HS-5 (cell line): ENCODE measurements around the gene MTRF1.
"Not testable (repeated sequence)": the region's sequence is repeated elsewhere in the genome, so short reads cannot be mapped to it uniquely, and the experiment has no call there.

Experiments
- DNase-seq: peaks from one replicate; pipeline ENCODE4 v3.0.0-alpha.2; 2012; ENCODE audit warnings: low read depth

The MTRF1 gene

DNA sequence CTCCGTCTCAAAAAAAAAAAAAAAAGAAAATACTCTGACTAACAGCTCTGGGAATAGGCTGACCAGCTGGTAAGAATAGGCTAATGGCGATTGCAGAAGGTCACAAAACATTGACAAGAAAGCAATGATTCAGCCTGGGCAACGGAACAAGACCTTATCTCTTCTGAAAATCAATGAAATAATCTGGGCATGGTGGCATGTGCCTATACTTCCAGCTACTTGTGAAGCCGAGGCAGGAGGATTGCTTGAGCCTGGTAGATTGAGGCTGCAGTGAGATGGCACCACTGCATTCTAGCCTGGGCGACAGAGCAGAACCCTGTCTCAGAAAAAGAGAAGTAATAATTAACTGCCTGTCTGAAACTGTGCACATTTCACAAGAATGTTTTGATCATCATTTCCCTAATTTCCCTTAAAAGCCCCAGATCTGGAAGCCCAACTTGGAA is 18.8 kb upstream of the MTRF1 start:
- no peak for DNase-seq

DNA sequence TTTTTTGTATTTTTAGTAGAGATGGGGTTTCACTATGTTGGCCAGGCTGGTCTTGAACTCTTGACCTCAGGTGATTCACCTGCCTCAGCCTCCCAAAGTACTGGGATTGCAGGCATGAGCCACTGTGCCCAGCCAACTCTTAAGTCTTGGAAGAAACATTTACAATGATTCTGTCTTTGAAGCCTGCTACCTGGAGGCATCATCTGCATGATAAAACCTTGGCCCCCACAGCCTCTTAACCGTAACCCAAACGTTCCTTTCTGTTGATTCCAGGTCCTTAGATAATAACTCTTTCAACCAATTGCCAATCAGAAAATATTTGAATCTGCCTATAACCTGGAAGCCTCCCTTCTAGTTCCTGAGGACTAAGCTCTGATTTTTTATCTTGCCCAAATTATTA is 15.8 kb upstream of the MTRF1 start:
- not testable (repeated sequence) for DNase-seq

DNA sequence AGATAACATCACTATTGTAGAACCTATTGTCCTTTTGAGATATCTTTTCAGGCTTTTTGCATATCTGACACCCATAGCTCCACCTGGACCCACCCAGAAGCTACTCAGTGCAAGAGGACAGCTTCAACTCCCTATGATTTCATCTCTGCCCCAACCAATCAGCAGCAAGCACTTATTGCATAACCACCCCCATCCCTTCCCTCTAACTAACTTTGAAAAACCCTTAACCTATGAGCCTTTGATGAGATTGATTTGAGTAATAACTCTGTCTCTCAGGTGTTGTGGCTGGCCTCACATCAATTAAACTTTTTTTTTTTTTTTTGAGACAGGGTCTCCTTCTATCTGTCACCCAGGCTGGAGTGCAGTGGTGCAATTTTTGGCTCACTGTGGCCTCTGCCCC is 13.4 kb upstream of the MTRF1 start:
- DNase-seq = no peak

DNA sequence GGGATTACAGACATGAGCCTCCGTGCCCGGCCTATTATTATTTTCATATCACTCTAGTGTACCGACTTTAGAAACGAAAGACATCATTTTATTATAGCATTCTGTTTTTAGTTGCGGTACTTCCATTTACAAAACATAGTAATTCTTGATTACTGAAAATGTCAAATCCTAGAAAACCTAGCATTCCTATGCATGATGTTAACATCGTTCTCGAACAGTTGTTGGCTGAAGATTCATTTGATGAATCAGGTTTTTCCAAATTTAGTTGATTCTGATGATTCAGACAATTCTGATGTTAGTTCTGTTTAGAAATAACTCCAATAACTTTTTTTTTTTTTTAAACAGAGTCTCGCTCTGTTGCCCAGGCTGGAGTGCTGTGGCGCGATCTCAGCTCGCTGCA is 11.5 kb upstream of the MTRF1 start:
- DNase-seq = no peak

DNA sequence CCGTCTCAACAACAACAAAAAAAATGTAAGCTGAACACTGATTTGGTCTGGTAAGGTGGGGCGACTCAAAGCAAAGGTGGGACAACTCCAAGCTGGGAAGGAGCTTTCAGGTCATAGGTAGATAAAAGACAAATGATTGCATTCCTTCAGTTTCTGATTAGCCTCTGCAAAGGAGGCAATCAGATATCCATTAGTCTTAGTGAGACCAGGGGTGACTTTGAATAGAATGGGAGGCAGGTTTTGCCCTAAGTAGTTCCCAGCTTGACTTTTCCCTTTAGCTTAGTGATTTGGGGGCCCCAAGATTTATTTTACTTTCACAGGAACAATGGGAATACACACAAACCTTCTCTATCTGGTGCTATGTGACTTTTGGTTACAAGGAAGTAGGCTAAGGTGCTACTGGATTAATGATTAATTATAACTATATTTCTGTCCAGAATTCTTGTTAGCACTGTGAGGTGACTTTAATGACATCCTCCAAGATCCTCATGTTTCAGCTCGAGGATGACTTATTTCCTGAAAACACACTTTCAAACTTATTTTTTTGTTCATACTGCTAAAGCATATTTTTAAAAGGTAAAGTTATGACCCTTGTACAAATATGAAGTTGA is 10.6 kb upstream of the MTRF1 start:
- no peak for DNase-seq

DNA sequence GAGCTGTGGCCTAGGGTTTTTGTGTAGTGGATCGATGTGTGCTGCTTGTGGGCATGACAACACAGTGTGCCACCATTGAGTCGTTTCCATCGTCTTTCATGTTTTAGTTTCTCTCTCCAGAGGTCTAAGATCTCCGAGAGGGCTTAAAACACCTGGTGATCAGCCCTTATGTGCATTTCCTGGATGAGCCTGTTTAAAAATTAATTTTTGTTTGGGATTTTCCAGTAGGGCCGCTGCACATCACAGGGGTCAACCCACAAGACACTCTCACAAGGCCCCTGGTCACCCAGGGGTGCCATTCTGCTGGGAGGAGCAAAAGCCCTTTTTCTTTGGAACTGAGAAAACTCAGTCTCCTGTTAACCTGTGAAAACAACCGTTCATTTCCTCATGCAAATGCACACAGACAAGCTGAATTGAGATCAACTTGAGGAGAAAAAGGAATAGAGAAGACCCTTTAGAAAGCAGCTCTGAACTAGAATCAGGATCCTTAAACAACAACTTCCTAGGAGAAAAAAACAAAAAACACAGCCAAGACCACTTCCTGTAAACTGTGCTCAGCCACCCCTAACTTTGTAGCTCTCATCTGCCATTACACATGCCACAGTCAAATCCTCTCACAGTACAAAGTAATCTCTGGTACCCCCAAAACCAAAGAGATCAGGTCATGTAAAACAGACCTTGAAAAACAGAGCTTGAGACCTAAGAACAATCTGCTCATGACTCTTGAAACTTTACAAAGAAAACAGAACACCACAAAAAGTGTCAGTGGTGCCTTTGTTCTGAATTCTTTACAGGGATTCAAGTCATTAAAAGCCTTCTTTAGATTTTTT is 8.3 kb upstream of the MTRF1 start:
- DNase-seq = no peak

DNA sequence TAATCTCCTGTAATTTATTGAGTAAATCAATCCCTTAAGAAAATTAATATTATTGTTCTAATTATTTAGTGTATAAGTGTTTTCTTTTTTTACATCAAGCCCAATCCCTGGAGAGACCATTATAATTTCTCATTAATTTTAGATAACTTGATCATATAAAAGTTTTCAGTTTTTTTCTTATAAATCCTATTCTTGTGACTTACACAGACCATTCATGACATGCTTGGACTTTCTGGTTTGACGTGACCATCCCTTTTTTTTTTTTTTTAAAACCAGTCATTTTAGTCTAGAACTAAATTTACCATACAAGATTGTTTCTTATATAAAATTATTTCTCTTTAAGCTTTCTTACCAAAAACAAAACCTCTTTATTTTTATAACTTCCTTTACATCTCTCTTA is 5.4 kb upstream of the MTRF1 start:
- DNase-seq = no peak

DNA sequence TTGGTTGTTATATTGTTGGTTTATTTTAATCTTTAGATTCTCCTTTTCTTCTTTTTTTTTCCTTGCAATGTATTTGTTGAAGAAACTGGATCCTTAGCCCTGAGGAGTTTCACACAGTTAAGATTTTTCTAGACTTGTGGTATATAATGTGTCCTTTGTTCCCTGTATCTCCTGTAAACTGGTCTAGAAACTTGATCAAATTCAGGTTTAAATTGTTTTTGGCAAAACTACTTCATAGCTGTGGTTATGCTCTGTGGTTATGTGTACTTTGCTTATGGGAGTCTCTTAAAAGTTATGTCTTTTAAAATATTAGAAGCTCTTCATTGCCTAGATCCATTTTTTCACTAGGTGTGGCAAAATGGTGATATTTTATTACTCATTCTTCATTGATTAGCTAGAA is 3.7 kb upstream of the MTRF1 start:
- DNase-seq = no peak

DNA sequence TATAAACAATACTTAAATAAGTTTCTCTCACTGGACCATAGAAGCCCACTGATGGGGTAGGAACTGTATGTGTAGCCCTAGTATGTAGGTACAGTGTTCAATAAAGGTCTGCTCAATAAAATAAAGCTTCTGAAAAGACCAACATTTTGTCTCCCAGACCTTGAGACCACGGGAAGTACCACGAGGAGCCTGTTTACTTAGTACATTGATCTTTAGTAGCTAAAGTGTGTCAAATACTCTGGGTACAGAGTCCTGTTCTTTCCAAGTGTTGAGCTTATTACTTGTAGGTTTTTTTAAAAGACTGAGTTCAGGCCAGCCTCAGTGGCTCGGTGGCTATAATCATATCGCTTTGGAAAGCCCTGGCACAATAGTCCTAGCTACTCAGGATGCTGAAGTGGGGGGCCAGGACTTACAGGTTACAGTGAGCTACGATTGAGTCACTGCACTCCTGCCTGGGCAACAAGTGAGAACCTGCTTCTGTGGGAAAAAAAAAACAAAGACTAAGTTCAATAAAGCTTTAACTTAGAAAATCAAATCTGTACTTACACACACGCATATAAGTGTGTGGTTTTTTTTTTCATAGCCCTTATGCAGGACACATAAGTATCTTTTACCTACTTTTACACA is 3.4 kb downstream of the MTRF1 start:
- DNase-seq = no peak

DNA sequence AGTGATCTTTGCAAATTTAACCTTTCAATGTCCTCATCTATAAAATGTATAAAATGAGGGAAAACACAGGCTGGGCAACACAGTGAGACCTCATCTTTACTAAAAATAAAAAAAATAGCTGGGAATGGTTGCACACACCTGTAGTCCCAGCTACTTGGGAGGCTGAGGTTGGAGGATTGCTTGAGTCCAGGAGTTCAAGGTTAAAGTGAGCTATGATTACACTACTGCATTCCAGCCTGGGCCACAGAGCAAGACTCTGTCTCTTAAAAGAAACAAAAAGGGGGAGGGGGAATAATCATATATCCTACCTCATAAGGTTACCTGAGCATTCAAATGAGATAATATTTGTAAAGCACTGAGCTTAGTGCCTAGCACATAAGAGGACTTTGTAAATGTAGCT is 5.8 kb downstream of the MTRF1 start:
- no peak for DNase-seq

DNA sequence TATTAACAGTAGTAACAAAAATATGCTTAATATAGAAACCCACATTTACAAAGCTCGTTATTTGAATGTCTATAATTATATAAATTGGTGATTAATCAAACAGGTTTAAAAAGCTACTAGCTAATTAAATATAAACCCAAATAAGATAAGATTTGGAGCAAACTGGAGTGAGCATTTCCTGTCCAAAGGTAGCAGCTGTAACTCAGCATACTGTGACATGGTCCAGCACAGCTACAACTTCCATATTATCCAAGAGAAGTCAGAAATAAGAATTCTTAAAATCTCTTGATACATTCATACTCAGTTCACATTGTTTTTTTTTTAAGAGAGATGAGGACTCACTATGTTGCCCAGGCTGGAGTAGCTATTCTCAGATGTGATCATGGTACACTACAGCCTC is 8.5 kb downstream of the MTRF1 start:
- no peak for DNase-seq

DNA sequence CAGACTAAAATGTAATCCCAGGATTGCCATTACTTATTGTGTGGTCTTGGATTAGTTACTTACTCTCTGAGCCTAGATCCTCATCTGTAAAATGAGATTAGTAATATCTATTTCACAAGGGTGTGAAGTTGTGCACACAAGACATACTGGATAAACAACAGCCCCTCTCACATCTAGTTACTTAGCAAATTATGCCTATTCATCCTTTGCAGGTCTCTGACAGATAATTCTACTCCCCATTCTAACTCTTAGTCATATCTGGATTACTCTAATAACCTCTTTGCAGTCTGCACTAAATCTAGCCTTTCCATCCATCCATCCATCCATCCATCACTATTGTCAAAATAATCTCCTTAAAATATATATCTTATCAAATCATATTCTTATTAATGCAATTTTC is 12.4 kb downstream of the MTRF1 start:
- DNase-seq = no peak

DNA sequence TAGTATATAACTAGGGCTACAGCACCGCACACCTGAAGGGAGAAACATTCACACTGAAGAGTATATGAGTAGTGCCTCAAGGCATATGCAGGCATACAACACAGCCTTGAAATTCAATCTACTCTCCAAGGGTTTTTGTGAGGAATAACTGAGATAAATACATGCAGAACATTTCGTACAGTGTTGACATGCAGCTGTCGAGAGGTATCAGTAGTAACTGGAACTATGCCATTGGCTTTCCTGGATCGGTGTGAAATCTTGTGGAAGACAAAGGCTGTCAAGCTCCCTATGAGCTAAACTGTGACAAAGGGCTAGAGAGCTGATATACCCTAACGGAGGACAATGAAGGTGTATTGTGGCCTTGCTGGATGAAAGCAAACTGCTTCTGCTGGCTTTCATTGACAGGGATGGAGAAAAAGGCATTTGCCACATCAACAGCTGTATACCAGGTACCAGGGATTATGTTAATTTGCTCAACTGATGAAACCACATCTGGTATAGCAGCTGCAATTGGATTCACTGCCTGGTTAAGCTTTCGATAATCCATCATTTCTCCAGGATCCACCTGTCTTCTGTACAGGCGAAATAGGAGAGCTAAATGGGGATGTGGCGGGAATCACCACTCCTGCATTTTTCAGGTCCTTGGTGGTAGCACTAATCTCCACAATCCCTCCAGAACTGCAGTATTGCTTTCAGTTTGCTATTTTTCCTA is 16.3 kb downstream of the MTRF1 start:
- no peak for DNase-seq

DNA sequence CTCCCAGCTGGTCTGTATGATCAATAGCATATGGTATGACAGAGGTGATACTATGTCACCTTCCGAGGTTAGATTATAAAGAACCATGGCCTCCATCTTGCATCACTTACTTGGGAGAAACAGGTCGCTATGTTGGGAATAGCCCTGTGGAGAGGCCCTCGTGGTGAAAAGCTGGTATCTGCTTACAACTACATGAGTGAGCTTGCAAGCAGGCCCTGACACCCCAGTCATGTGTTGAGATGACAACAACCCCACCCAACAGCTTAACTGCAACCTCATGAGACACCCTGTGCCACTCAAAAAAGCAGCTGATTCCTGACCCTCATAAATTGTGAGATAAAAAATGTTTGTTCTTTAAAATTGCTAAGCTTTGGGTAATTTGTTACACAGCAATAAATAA is 18.8 kb downstream of the MTRF1 start:
- no peak for DNase-seq

DNA sequence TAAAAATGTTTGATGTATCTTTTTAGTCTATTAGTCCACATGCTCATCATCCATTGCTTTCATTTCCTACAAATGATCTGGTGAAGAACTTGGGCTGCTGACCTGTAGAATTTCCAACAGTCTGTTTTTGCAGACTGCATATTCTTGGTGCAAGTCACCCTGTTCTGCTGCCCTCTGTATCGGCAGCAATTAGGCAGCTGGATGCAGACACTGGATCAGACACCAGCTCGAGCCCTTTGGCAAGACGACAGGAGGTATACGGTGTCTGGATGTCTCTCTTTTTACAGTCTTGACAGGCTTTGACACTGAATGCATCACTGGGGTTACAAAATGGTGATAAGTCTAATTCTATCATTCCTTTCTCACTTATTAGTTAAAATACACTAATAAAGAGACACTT is 21.8 kb downstream of the MTRF1 start:
- no peak for DNase-seq

DNA sequence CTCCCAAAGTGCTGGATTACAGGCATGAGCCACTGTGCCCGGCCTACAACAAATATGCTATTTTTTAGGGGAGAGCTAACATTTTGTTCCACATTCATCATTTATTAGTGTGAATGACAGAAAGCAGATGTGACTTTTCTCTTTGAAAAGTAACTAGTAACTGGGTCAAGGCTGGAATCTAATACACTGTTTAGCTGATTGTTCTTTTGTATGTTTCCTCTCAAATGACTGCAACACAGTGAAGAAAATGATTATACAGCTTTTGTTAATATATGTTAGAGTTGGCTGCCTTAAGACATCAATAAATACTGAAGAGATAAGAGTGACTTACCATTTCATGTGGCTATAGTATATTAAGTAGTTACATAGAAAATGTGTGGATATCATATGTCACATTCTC is 27.0 kb downstream of the MTRF1 start:
- no peak for DNase-seq

DNA sequence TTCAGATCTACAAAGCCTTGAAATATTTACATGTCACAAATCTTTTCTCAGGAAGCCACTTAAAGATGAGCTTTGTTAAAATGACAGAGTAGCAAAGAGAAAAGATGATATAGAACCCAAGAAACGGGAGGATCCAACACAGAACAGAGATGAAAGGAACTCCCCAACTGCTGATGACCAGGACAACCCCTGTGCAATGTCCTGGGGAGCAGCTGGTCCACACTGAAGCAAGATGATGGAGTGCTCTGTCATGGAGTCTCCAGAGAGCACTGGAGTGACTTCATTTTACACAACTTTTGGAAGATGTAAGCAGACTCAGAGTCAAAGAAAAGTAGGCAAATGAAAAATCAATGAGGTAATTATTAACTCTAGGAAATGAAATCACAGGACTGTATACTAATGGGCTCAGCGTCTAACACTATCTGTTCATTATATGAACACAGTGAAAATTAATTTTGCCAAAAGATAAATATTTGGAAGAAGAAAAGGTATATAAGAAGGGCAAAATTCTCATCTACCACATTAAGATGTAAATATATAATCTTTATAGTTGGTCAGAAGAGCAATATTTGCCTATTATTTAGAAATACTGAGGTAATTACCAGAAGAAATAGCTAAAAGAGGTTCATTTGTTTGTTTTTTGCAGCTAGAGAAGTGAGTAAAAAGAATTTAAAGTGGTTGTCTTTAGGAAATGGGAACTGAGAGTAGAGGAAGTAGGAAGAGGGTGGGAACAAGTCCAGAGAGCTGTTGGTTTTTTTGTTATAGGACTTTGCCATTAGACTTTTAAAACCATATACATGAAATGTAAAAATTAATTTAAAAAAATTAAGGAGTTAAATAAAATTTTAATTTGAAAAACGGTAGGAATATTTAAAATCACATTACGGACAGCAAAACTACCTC is 30.5 kb downstream of the MTRF1 start:
- no peak for DNase-seq

DNA sequence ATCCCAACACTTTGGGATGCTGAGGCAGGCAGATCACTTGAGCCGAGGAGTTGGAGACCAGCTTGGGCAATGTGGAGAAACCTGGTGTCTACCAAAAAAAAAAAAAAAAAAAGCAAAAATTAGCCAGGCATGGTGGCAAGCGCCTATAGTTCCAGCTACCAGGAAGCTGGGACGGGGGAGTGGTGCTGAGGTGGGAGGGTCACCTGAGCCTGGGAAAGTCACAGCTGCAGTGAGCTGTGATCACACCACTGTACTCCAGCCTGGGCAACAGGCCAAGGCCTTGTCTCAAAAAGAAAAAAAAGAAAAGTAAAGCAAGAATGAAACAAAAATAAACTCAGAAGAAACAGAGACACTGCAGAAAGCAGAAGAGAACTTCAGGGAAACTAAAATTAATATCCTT is 31.6 kb downstream of the MTRF1 start:
- DNase-seq = no peak

DNA sequence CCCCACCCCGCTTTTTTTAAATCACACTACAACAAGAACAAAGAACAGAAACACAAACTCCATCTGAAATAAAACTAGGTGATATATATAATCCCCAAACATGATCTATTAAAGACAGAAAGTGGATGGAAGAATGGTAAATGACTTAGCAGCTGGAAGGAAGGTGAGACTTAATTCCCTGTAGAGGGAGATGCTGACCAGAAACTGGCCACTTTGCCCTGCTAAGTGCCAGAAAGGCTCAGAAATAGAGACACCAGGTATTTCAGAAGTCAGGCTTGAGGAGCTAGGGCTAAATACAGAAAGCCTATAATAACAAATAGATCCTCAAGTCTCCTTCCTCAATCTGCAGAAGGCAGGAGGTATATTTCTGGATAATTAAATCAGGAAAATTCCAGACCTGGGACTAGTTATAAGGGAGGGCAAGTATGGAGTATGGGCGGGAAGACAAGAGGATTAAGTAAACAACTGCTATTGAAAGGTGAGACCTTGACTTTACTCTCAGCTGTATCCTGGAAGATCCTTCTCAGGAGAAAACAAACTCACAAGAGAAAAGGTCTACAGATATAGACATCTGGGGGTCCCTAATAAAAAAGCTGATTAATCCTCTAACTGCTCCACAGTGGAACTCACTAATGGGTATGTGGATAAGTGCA is 32.2 kb downstream of the MTRF1 start:
- DNase-seq = no peak

DNA sequence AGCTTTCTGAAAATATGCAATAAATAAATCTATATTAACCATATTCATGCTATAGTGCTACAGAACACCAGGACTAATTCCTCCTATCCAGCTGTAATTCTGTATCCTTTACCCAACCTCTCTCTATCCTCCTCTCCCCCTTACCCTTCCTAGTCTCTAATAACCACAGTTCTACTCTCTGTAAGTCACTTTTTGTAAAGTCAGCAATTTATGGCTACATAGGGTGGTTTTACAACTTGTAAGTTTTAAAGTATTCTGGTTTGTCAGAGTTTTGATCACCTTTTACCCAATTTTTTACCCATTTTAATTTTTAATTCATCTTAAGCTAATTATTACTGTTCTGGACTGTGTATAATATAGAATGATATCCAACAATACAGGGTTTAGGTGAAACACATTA is 34.0 kb downstream of the MTRF1 start:
- DNase-seq = no peak
